RWPE2 (cell line): Measurements from ENCODE around the gene NBPF1.
"Not testable (repeated sequence)": the region's sequence is repeated elsewhere in the genome, so short reads cannot be mapped to it uniquely, and the experiment has no call there.

Source experiments
- ATAC-seq: fragments of 200-7000 bp; cut with Tn5 transposase; 3 replicates; pipeline ENCODE4 v1.9.1; 2021; ENCODE audit warnings: low read depth
- DNase-seq: peaks from one replicate; pipeline ENCODE4 v3.0.0-alpha.2; 2020; ENCODE audit warnings: low spot score
- H3K27ac ChIP-seq: fragments of 450-650 bp; 2 replicates; pipeline ENCODE4 v1.5.1; 2017; ENCODE audit warnings: mild to moderate bottlenecking; ENCODE audit not compliant: poor library complexity, severe bottlenecking
- H3K27me3 ChIP-seq: fragments of 250-450 bp; sonication (Bioruptor Pico); 2 replicates; pipeline ENCODE4 v1.5.1; 2021; ENCODE audit warnings: mild to moderate bottlenecking, moderate library complexity; ENCODE audit not compliant: insufficient read depth, poor library complexity, severe bottlenecking
- H3K36me3 ChIP-seq: fragments of 250-450 bp; sonication (Bioruptor Pico); 2 replicates; pipeline ENCODE4 v1.5.1; 2020; ENCODE audit warnings: low read depth, mild to moderate bottlenecking, moderate library complexity
- H3K4me1 ChIP-seq: fragments of 250-450 bp; sonication (Bioruptor Pico); 2 replicates; pipeline ENCODE4 v1.5.1; 2021; ENCODE audit warnings: mild to moderate bottlenecking, moderate library complexity; ENCODE audit not compliant: insufficient read depth, poor library complexity, severe bottlenecking
- H3K4me3 ChIP-seq: fragments of 250-450 bp; sonication (Bioruptor Pico); 2 replicates; pipeline ENCODE4 v1.5.1; 2021; ENCODE audit warnings: mild to moderate bottlenecking, moderate library complexity; ENCODE audit not compliant: severe bottlenecking
- H3K9me3 ChIP-seq: fragments of 250-450 bp; sonication (Bioruptor Pico); 2 replicates; pipeline ENCODE4 v1.5.1; 2021; ENCODE audit warnings: mild to moderate bottlenecking, moderate library complexity; ENCODE audit not compliant: severe bottlenecking

The NBPF1 gene

GRCh38 chr1:16642025-16642966 lies 28.9 kb upstream of the NBPF1 start:
- H3K36me3 ChIP-seq, H3K9me3 ChIP-seq, ATAC-seq, H3K27me3 ChIP-seq, H3K27ac ChIP-seq, H3K4me3 ChIP-seq, H3K4me1 ChIP-seq: not testable (repeated sequence)
- DNase-seq = peak; percentile 62

- not testable (repeated sequence) for H3K27me3 ChIP-seq, H3K9me3 ChIP-seq, H3K36me3 ChIP-seq, ATAC-seq, DNase-seq, H3K4me1 ChIP-seq, H3K27ac ChIP-seq, H3K4me3 ChIP-seq
Measured at GRCh38 chr1:16641159-16641975, 28.0 kb upstream of the NBPF1 start.

GRCh38 chr1:16639091-16640031 lies 26.0 kb upstream of the NBPF1 start:
- ATAC-seq, H3K9me3 ChIP-seq, H3K4me3 ChIP-seq, H3K4me1 ChIP-seq, H3K27me3 ChIP-seq, H3K27ac ChIP-seq: not testable (repeated sequence)
- peak; percentile 43 for DNase-seq
- peaks cover 17% of the 10 kb centered on the region for H3K36me3 ChIP-seq

GRCh38 chr1:16637941-16638778 lies 24.8 kb upstream of the NBPF1 start:
- ATAC-seq (peak; percentile 13; the same call in 1 of the 3 replicates), DNase-seq (peak; percentile 40)
- peaks cover 21% of the 10 kb centered on the region for H3K36me3 ChIP-seq
- H3K4me3 ChIP-seq, H3K9me3 ChIP-seq, H3K27me3 ChIP-seq, H3K27ac ChIP-seq, H3K4me1 ChIP-seq: not testable (repeated sequence)

GRCh38 chr1:16636551-16637195 lies 23.3 kb upstream of the NBPF1 start:
- not testable (repeated sequence) for ATAC-seq, H3K27ac ChIP-seq, H3K27me3 ChIP-seq, H3K9me3 ChIP-seq, H3K4me1 ChIP-seq, H3K4me3 ChIP-seq
- DNase-seq = peak; percentile 34
- peaks cover 21% of the 10 kb centered on the region for H3K36me3 ChIP-seq

- DNase-seq = peak; percentile 34
- H3K4me1 ChIP-seq, H3K9me3 ChIP-seq, ATAC-seq, H3K27ac ChIP-seq, H3K4me3 ChIP-seq, H3K27me3 ChIP-seq: not testable (repeated sequence)
- H3K36me3 ChIP-seq = peaks cover 18% of the 10 kb centered on the region
Measured at GRCh38 chr1:16635959-16636358, 22.6 kb upstream of the NBPF1 start.

- H3K36me3 ChIP-seq = peaks cover 26% of the 10 kb centered on the region
- H3K4me1 ChIP-seq, ATAC-seq, H3K27me3 ChIP-seq, H3K9me3 ChIP-seq, H3K4me3 ChIP-seq, H3K27ac ChIP-seq: not testable (repeated sequence)
- peak; percentile 55 for DNase-seq
Measured at GRCh38 chr1:16633540-16634282, 20.3 kb upstream of the NBPF1 start.

GRCh38 chr1:16632044-16632850 lies 18.9 kb upstream of the NBPF1 start:
- H3K9me3 ChIP-seq, H3K4me1 ChIP-seq, H3K27me3 ChIP-seq, ATAC-seq, H3K4me3 ChIP-seq, H3K27ac ChIP-seq: not testable (repeated sequence)
- H3K36me3 ChIP-seq = peaks cover 28% of the 10 kb centered on the region
- DNase-seq = peak; percentile 60
